ENCODE data around the gene CEP112.
"Not testable (repeated sequence)": the region's sequence is repeated elsewhere in the genome, so short reads cannot be mapped to it uniquely, and the experiment has no call there.

Gene CEP112

GRCh38 chr17:66152756-66153155 is 39.2 kb downstream of the CEP112 start:
- no peak for DNase-seq (ENCODE audit: low spot score)

GRCh38 chr17:66150708-66151107 is 41.2 kb downstream of the CEP112 start:
- DNase-seq (ENCODE audit: low spot score), result no peak

GRCh38 chr17:66149562-66149961 is 42.4 kb downstream of the CEP112 start:
- DNase-seq (ENCODE audit: low spot score), result no peak

GRCh38 chr17:66146394-66146793 is 45.5 kb downstream of the CEP112 start:
- no peak for DNase-seq (ENCODE audit: low spot score)

GRCh38 chr17:66143657-66144282 is 48.2 kb downstream of the CEP112 start:
- DNase-seq (ENCODE audit: low spot score), result no peak

GRCh38 chr17:66142428-66142827 is 49.5 kb downstream of the CEP112 start:
- DNase-seq (ENCODE audit: low spot score), result no peak

- no peak for DNase-seq (ENCODE audit: low spot score)
Observed at GRCh38 chr17:66138120-66138519, 53.8 kb downstream of the CEP112 start.

GRCh38 chr17:66135896-66136295 is 56.0 kb downstream of the CEP112 start:
- peak; percentile 50 for DNase-seq (ENCODE audit: low spot score)

- no peak for DNase-seq (ENCODE audit: low spot score)
Observed at GRCh38 chr17:66135219-66135618, 56.7 kb downstream of the CEP112 start.

- DNase-seq (ENCODE audit: low spot score), result no peak
Observed at GRCh38 chr17:66129759-66130158, 62.2 kb downstream of the CEP112 start.

- no peak for DNase-seq (ENCODE audit: low spot score)
Observed at GRCh38 chr17:66126231-66126630, 65.7 kb downstream of the CEP112 start.

- DNase-seq (ENCODE audit: low spot score), result peak; percentile 55
Observed at GRCh38 chr17:66123163-66123562, 68.8 kb downstream of the CEP112 start.

- DNase-seq (ENCODE audit: low spot score), result no peak
Observed at GRCh38 chr17:66115246-66115645, 76.7 kb downstream of the CEP112 start.

GRCh38 chr17:66114609-66115008 is 77.3 kb downstream of the CEP112 start:
- no peak for DNase-seq (ENCODE audit: low spot score)

- DNase-seq (ENCODE audit: low spot score), result no peak
Observed at GRCh38 chr17:66107731-66108130, 84.2 kb downstream of the CEP112 start.

- no peak for DNase-seq (ENCODE audit: low spot score)
Observed at GRCh38 chr17:66098040-66098439, 93.9 kb downstream of the CEP112 start.

GRCh38 chr17:66094727-66095126 is 97.2 kb downstream of the CEP112 start:
- DNase-seq (ENCODE audit: low spot score), result no peak

GRCh38 chr17:66091445-66092080 is 100.4 kb downstream of the CEP112 start:
- no peak for DNase-seq (ENCODE audit: low spot score)

- no peak for DNase-seq (ENCODE audit: low spot score)
Observed at GRCh38 chr17:66089764-66090163, 102.2 kb downstream of the CEP112 start.

GRCh38 chr17:66088173-66088572 is 103.8 kb downstream of the CEP112 start:
- no peak for DNase-seq (ENCODE audit: low spot score)

GRCh38 chr17:66087073-66087472 is 104.9 kb downstream of the CEP112 start:
- peak; percentile 12 for DNase-seq (ENCODE audit: low spot score)

- DNase-seq (ENCODE audit: low spot score), result no peak
Observed at GRCh38 chr17:66085221-66085620, 106.7 kb downstream of the CEP112 start.

- not testable (repeated sequence) for DNase-seq (ENCODE audit: low spot score)
Observed at GRCh38 chr17:66080670-66081069, 111.3 kb downstream of the CEP112 start.

Measured in AG20443 (cell line).